ENCODE results near the gene GPR26.

The GPR26 gene

DNA sequence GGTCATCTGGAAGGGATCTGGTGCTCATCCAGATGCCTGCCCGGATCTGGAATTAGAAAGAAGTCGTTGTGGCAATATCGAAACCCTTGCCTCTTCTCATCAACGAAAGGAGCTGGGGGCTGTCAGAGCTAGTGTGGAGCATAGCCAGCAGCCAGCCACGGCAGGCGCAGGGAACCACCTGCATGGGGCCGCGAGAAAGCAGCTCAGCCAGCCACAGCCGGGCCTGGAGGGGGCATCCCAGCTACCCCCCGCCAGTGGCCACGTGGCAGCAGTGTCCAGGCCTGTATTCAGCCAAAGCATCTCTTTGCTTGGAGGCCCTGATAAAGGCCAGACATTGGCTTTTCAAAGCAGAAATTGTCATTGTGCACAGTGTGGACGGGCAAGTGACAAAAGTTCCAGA lies 19.1 kb downstream of the GPR26 start:
- no peak for DNase-seq (ENCODE audit: low read depth, low spot score)
- in situ Hi-C loops (cut with HindIII; ENCODE audit: low sequenced_read_pairs): no loop called here
- no peak overlapping the region for H3K4me3 ChIP-seq (ENCODE audit: low read depth, low read length)
- TF ChIP-seq, protein P1, sequence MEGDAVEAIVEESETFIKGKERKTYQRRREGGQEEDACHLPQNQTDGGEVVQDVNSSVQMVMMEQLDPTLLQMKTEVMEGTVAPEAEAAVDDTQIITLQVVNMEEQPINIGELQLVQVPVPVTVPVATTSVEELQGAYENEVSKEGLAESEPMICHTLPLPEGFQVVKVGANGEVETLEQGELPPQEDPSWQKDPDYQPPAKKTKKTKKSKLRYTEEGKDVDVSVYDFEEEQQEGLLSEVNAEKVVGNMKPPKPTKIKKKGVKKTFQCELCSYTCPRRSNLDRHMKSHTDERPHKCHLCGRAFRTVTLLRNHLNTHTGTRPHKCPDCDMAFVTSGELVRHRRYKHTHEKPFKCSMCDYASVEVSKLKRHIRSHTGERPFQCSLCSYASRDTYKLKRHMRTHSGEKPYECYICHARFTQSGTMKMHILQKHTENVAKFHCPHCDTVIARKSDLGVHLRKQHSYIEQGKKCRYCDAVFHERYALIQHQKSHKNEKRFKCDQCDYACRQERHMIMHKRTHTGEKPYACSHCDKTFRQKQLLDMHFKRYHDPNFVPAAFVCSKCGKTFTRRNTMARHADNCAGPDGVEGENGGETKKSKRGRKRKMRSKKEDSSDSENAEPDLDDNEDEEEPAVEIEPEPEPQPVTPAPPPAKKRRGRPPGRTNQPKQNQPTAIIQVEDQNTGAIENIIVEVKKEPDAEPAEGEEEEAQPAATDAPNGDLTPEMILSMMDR (IDR thresholded peaks at IDR 0.05; ENCODE audit: low read depth, low read length): no peak

DNA sequence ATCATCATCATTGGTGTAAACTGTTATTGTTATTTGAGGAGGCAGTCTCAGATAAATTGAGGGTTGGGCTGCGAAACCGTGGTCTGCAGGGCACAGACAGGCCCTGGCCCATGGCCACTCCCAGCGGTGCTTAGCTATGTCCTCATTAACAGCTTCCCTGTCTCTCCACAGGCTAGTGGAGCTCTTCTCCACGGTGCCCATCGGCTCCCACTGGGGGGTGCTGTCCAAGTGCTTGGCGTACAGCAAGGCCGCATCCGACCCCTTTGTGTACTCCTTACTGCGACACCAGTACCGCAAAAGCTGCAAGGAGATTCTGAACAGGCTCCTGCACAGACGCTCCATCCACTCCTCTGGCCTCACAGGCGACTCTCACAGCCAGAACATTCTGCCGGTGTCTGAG lies 21.6 kb downstream of the GPR26 start:
- TF ChIP-seq, protein P1 (IDR thresholded peaks at IDR 0.05; ENCODE audit: low read depth, low read length): no peak
- in situ Hi-C loops (cut with HindIII; ENCODE audit: low sequenced_read_pairs): no loop called here
- no peak for DNase-seq (ENCODE audit: low read depth, low spot score)
- no peak overlapping the region for H3K4me3 ChIP-seq (ENCODE audit: low read depth, low read length)

DNA sequence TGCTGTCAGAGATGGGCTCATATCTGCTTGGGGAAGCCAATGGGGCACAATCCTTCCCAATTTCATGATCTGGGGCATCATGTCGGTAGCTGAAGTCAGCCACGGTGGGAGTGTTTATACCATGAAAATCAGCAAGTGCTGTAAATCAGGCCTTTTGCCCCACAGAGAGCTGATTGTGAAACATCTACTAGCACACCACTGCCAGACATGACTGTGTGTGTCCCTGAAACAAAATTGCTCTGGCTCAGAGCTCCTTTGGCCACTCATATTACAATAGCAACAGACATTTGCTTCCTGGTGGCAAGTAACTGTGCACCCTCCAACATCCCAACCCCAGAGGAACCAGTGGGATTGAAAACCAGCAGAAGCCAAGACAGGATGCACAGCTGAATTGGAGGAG lies 23.7 kb downstream of the GPR26 start:
- H3K4me3 ChIP-seq (ENCODE audit: low read depth, low read length): no peak overlapping the region
- in situ Hi-C loops (cut with HindIII; ENCODE audit: low sequenced_read_pairs): no loop called here
- TF ChIP-seq, protein P1 (IDR thresholded peaks at IDR 0.05; ENCODE audit: low read depth, low read length): no peak
- DNase-seq (ENCODE audit: low read depth, low spot score): no peak

- DNase-seq (ENCODE audit: low read depth, low spot score): no peak
- H3K4me3 ChIP-seq (ENCODE audit: low read depth, low read length): no peak overlapping the region
- TF ChIP-seq, protein P1 (IDR thresholded peaks at IDR 0.05; ENCODE audit: low read depth, low read length): no peak
- in situ Hi-C loops (cut with HindIII; ENCODE audit: low sequenced_read_pairs): no loop called here
These were observed 37.1 kb downstream of the GPR26 start for GRCh38 chr10:123703195-123703790.

DNA sequence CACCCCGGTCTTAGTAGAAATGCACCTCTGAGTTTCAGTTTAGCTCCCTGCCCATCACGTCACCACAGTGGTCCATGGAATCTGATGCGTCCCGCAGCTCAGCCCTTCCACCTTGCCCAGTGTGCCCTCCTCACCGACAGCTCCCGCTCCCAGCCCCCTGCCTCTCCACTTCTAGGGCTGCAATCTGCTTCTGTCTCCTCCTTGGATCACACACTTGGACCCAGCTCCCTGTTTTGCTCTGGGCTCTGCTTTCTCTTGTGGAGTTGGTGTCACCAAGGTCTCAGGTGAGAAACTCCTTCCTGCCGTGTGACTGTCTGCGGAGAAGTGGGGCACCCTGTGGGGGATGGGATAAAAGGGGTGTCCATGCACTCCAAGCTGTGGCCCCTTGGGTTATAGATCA lies 37.9 kb downstream of the GPR26 start:
- DNase-seq (ENCODE audit: low read depth, low spot score): no peak

GRCh38 chr10:123704812-123705211 lies 38.7 kb downstream of the GPR26 start:
- TF ChIP-seq, protein P1 (IDR thresholded peaks at IDR 0.05; ENCODE audit: low read depth, low read length): no peak
- DNase-seq (ENCODE audit: low read depth, low spot score): no peak
- in situ Hi-C loops (cut with HindIII; ENCODE audit: low sequenced_read_pairs): no loop called here
- no peak overlapping the region for H3K4me3 ChIP-seq (ENCODE audit: low read depth, low read length)

More for the DNA sequence above, 37.9 kb downstream of the GPR26 start:
- TF ChIP-seq, protein P1 (IDR thresholded peaks at IDR 0.05; ENCODE audit: low read depth, low read length): no peak
- H3K4me3 ChIP-seq (ENCODE audit: low read depth, low read length): no peak overlapping the region
- in situ Hi-C loops (cut with HindIII; ENCODE audit: low sequenced_read_pairs): no loop called here

All from astrocyte of the spinal cord (primary cell).